ENCODE measurements around the gene CCNI.

The CCNI gene

DNA sequence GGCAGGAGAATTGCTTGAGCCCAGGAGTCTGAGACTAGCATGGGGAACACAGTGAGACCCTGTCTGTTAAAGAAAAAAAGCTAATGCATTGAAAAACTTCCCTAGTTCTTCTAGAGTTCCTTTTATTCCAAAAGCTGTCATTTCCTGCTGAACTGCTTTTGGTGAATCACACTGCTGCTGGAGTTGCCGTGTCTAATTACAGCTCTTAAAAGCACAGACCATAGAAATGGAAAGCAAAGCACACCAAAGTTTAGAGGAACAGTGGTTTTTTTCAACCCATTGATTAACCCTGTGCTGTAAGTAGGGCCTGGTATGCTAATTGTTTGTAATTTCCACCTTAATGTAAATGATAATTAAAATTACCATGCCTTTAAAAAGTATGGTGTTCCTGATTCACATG is 73.9 kb downstream of the CCNI start:
- DNase-seq: no peak

DNA sequence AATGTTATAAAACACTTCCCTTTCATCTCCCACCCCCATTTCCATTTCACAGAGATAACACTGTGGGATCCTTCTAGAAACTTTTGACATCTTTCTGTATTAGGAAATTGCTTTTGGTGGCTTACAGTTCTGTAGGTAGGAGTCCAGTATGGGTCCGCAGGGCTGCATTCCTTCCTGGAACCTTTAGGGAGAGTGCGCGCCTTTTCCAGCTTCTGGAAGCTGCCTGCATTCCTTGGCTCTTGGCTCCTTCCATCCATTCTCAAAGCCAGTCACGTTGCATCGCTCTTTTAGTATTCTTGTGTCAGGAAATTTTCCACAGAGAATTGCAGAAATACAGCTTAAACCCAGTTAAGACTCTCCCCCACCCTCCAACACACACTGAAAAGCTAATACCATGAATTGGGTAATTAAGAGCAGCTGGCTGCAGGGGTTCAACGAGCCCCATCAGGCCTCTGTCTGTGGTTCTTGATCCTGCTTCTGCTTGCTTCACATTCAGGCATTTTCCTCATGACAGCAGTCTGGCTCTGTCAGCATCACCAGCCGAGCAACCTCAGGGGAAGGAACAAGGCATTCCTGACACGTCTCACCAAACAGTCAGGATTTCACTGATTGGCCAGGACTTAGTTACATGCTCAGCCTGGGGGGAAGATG is 77.4 kb downstream of the CCNI start:
- no peak for DNase-seq

DNA sequence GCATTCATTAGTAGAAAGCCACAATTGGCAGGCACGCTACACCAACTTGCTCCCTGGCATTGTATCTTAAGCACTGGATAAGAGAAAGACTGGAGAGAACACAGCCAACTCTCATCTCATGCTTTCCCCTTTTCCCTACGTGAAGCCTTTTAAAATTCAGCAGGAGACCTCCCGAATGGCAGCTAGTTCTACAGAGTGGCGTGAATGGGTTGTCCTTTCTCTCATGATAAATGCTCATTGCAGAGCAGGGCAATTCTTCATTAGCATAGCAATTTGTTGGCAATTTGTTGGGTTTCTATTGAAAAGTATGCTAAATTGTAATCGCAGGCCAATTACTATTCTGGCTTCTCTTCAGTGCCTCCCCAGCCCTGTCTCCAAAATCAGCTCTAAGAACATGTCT is 78.3 kb downstream of the CCNI start:
- DNase-seq: no peak

All from activated gamma-delta T cell treated with Interleukin-2 at 50 U/mL for 16 hours (primary cell).